GM12874 (cell line): ENCODE data around the gene RAB8B.

Experiments used
- CTCF ChIP-seq: IDR thresholded peaks from 2 replicates; pipeline ENCODE4 v1.5.1; 2011; ENCODE audit warnings: low read depth, mild to moderate bottlenecking, control low read depth, low read length, moderate library complexity; ENCODE audit not compliant: insufficient read depth

RAB8B gene

GRCh38 chr15:63169788-63170187, 19.6 kb upstream of the RAB8B start:
- TF ChIP-seq CTCF: no peak

GRCh38 chr15:63172376-63172775, 17.0 kb upstream of the RAB8B start:
- no peak for TF ChIP-seq CTCF

GRCh38 chr15:63172851-63173451, 16.5 kb upstream of the RAB8B start:
- no peak for TF ChIP-seq CTCF

- TF ChIP-seq CTCF: no peak
Measured at GRCh38 chr15:63176302-63176701, 13.1 kb upstream of the RAB8B start.

GRCh38 chr15:63178034-63178433, 11.4 kb upstream of the RAB8B start:
- no peak for TF ChIP-seq CTCF

- no peak for TF ChIP-seq CTCF
Measured at GRCh38 chr15:63180746-63181145, 8.7 kb upstream of the RAB8B start.

- no peak for TF ChIP-seq CTCF
Measured at GRCh38 chr15:63181648-63182047, 7.8 kb upstream of the RAB8B start.
